ENCODE measurements around the gene TSPAN16. TPM values are rescaled to one million over a fixed set of nuclear protein-coding genes. Genes with fewer than 3 reads are reported as not detected.
"Not testable (repeated sequence)": the region's sequence is repeated elsewhere in the genome, so short reads cannot be mapped to it uniquely, and the experiment has no call there.

TSPAN16 gene
- total RNA-seq, 2 donors from 2014 or later, result not detected

GRCh38 chr19:11332822-11333221 is 36.9 kb downstream of the TSPAN16 start:
- Mint-ChIP-seq H3K4me1 (peaks cover 6% of the 10 kb centered on the region), H3K4me3 (no peak overlapping the region), H3K27ac (no peak overlapping the region), H3K36me3 (ENCODE audit: low read depth) (peaks cover 5% of the 10 kb centered on the region), H3K27me3 (no peaks in the 10 kb centered on the region)
- DNase-seq, result no peak
- no peak for ATAC-seq
- no peaks in the 10 kb centered on the region for H3K9me3 ChIP-seq (ENCODE audit: control insufficient read depth, low read length, poor library complexity, severe bottlenecking)

GRCh38 chr19:11333838-11334237 is 37.9 kb downstream of the TSPAN16 start:
- H3K36me3 Mint-ChIP-seq (ENCODE audit: low read depth); H3K4me3 Mint-ChIP-seq; ATAC-seq; H3K9me3 ChIP-seq (ENCODE audit: control insufficient read depth, low read length, poor library complexity, severe bottlenecking); DNase-seq; H3K27me3 Mint-ChIP-seq: not testable (repeated sequence)
- Mint-ChIP-seq H3K27ac (peak overlapping the region; percentile 74), H3K4me1 (peaks cover 13% of the 10 kb centered on the region)

GRCh38 chr19:11335449-11336146 is 39.6 kb downstream of the TSPAN16 start:
- Mint-ChIP-seq H3K36me3 (ENCODE audit: low read depth) (peaks cover 5% of the 10 kb centered on the region), H3K4me1 (peaks cover 15% of the 10 kb centered on the region), H3K4me3 (no peak overlapping the region), H3K27ac (no peak overlapping the region), H3K27me3 (no peaks in the 10 kb centered on the region)
- ATAC-seq, result no peak
- H3K9me3 ChIP-seq (ENCODE audit: control insufficient read depth, low read length, poor library complexity, severe bottlenecking), result no peaks in the 10 kb centered on the region
- DNase-seq, result no peak

GRCh38 chr19:11337080-11337479 is 41.1 kb downstream of the TSPAN16 start:
- H3K9me3 ChIP-seq (ENCODE audit: control insufficient read depth, low read length, poor library complexity, severe bottlenecking), result no peaks in the 10 kb centered on the region
- DNase-seq, result no peak
- no peak overlapping the region for H3K4me3 Mint-ChIP-seq
- H3K36me3 Mint-ChIP-seq (ENCODE audit: low read depth), result peaks cover 3% of the 10 kb centered on the region
- H3K4me1 Mint-ChIP-seq, result peaks cover 13% of the 10 kb centered on the region
- no peaks in the 10 kb centered on the region for H3K27me3 Mint-ChIP-seq
- H3K27ac Mint-ChIP-seq, result no peak overlapping the region
- ATAC-seq, result peak; percentile 29

- DNase-seq (no peak), ATAC-seq (no peak)
- Mint-ChIP-seq H3K4me1 (peaks cover 13% of the 10 kb centered on the region), H3K27ac (no peak overlapping the region), H3K4me3 (no peak overlapping the region), H3K27me3 (no peaks in the 10 kb centered on the region), H3K36me3 (ENCODE audit: low read depth) (peaks cover 3% of the 10 kb centered on the region)
- H3K9me3 ChIP-seq (ENCODE audit: control insufficient read depth, low read length, poor library complexity, severe bottlenecking), result no peaks in the 10 kb centered on the region
Measured at GRCh38 chr19:11338121-11338520, 42.2 kb downstream of the TSPAN16 start.

GRCh38 chr19:11338569-11339253 is 42.8 kb downstream of the TSPAN16 start:
- Mint-ChIP-seq H3K27ac (peak overlapping the region; percentile 29), H3K4me3 (peak overlapping the region; percentile 87), H3K4me1 (peaks cover 13% of the 10 kb centered on the region), H3K36me3 (ENCODE audit: low read depth) (peaks cover 3% of the 10 kb centered on the region), H3K27me3 (no peaks in the 10 kb centered on the region)
- ATAC-seq (no peak), DNase-seq (no peak)
- no peaks in the 10 kb centered on the region for H3K9me3 ChIP-seq (ENCODE audit: control insufficient read depth, low read length, poor library complexity, severe bottlenecking)

GRCh38 chr19:11339254-11340098 is 43.5 kb downstream of the TSPAN16 start, which contains the start of gene RAB3D:
Gene RAB3D, minus strand, starts transcription at chr19:11339657. Its CDS starts 2,258 bp downstream, at chr19:11337399.
- ATAC-seq, result peak; percentile 89
- no peaks in the 10 kb centered on the region for H3K9me3 ChIP-seq (ENCODE audit: control insufficient read depth, low read length, poor library complexity, severe bottlenecking)
- H3K4me1 Mint-ChIP-seq, result peaks cover 15% of the 10 kb centered on the region
- H3K4me3 Mint-ChIP-seq, result peak within 1 kb of the TSS; percentile 87
- H3K27me3 Mint-ChIP-seq, result no peaks in the 10 kb centered on the region
- H3K27ac Mint-ChIP-seq, result peak within 1 kb of the TSS; percentile 29
- peaks cover under 1% of the 10 kb centered on the region for H3K36me3 Mint-ChIP-seq (ENCODE audit: low read depth)
- peak; percentile 30 to 67 (median 64) for DNase-seq

GRCh38 chr19:11340099-11340467 is 44.1 kb downstream of the TSPAN16 start:
- H3K4me1 Mint-ChIP-seq, result peaks cover 16% of the 10 kb centered on the region
- H3K36me3 Mint-ChIP-seq (ENCODE audit: low read depth); DNase-seq; H3K27me3 Mint-ChIP-seq; H3K9me3 ChIP-seq (ENCODE audit: control insufficient read depth, low read length, poor library complexity, severe bottlenecking); ATAC-seq; H3K27ac Mint-ChIP-seq: not testable (repeated sequence)
- peak overlapping the region; percentile 87 for H3K4me3 Mint-ChIP-seq

- H3K4me1 Mint-ChIP-seq, result peaks cover 34% of the 10 kb centered on the region
- H3K27ac Mint-ChIP-seq, result no peak overlapping the region
- H3K36me3 Mint-ChIP-seq (ENCODE audit: low read depth), result no peaks in the 10 kb centered on the region
- ATAC-seq (no peak), DNase-seq (no peak)
- H3K4me3 Mint-ChIP-seq, result no peak overlapping the region
- H3K9me3 ChIP-seq (ENCODE audit: control insufficient read depth, low read length, poor library complexity, severe bottlenecking), result no peaks in the 10 kb centered on the region
- no peaks in the 10 kb centered on the region for H3K27me3 Mint-ChIP-seq
Measured at GRCh38 chr19:11342429-11342828, 46.5 kb downstream of the TSPAN16 start.

GRCh38 chr19:11345122-11345803 is 49.3 kb downstream of the TSPAN16 start:
- no peaks in the 10 kb centered on the region for H3K27me3 Mint-ChIP-seq
- no peak for ATAC-seq
- peak overlapping the region; percentile 98 for H3K27ac Mint-ChIP-seq
- H3K4me3 Mint-ChIP-seq, result peak overlapping the region; percentile 97
- peaks cover 27% of the 10 kb centered on the region for H3K4me1 Mint-ChIP-seq
- no peaks in the 10 kb centered on the region for H3K9me3 ChIP-seq (ENCODE audit: control insufficient read depth, low read length, poor library complexity, severe bottlenecking)
- no peak for DNase-seq
- H3K36me3 Mint-ChIP-seq (ENCODE audit: low read depth), result peaks cover 4% of the 10 kb centered on the region

- Mint-ChIP-seq H3K4me3 (peak within 1 kb of the TSS; percentile 97), H3K36me3 (ENCODE audit: low read depth) (peaks cover 4% of the 10 kb centered on the region), H3K27ac (peak within 1 kb of the TSS; percentile 98), H3K27me3 (no peaks in the 10 kb centered on the region), H3K4me1 (peaks cover 27% of the 10 kb centered on the region)
- DNase-seq (peak; percentile 92 to 97 (median 95)), ATAC-seq (peak; percentile 97)
- H3K9me3 ChIP-seq (ENCODE audit: control insufficient read depth, low read length, poor library complexity, severe bottlenecking), result no peaks in the 10 kb centered on the region
Measured at GRCh38 chr19:11346104-11346940, 50.4 kb downstream of the TSPAN16 start, which contains the start of the genes CCDC159 and TMEM205. Gene CCDC159, plus strand, starts transcription at chr19:11346519. Its CDS starts 88 bp downstream, at chr19:11346607. Gene TMEM205, minus strand, starts transcription at chr19:11346268. Its CDS starts 649 bp downstream, at chr19:11345619.

- Mint-ChIP-seq H3K27me3 (no peaks in the 10 kb centered on the region), H3K27ac (peak overlapping the region; percentile 98), H3K4me1 (peaks cover 27% of the 10 kb centered on the region), H3K4me3 (peak overlapping the region; percentile 97), H3K36me3 (ENCODE audit: low read depth) (peaks cover 4% of the 10 kb centered on the region)
- no peak for ATAC-seq
- H3K9me3 ChIP-seq (ENCODE audit: control insufficient read depth, low read length, poor library complexity, severe bottlenecking), result no peaks in the 10 kb centered on the region
- DNase-seq, result no peak
Measured at GRCh38 chr19:11347546-11348039, 51.6 kb downstream of the TSPAN16 start.

All from T-helper 17 cell (primary cell).